HepG2 (cell line): ENCODE data around the gene ALDH18A1. TPM values are rescaled to one million over a fixed set of nuclear protein-coding genes. Genes with fewer than 3 reads are reported as not detected.

Source experiments
- EP300 ChIP-seq, 3 experiments: sonication (generic) in 1 of 3; formaldehyde crosslinking in 1 of 3; IDR thresholded peaks; 2 replicates each; pipeline versions ENCODE4 v1.5.1 to v1.6.1; 2011 to 2020; ENCODE audit warnings: low read depth in 2 of 3, low read length in 2 of 3, borderline replicate concordance in 1 of 3, improper control_type of control experiment in 1 of 3, mild to moderate bottlenecking in 1 of 3, missing genetic modification reagents in 1 of 3, moderate library complexity in 1 of 3
- FLYWCH1 ChIP-seq: sonication (generic); formaldehyde crosslinking; IDR thresholded peaks from 2 replicates; pipeline ENCODE4 v1.8.1; 2023; ENCODE audit warnings: mild to moderate bottlenecking, missing genetic modification reagents
- FOXA3 ChIP-seq: IDR thresholded peaks from 2 replicates; pipeline ENCODE4 v1.6.1; 2016; ENCODE audit warnings: missing genetic modification reagents, missing compliant biosample characterization
- IKZF5 ChIP-seq: IDR thresholded peaks from 2 replicates; pipeline ENCODE4 v1.6.1; 2018; ENCODE audit warnings: missing genetic modification reagents, mild to moderate bottlenecking, missing compliant biosample characterization
- MBD4 ChIP-seq: IDR thresholded peaks from 2 replicates; pipeline ENCODE4 v1.6.1; 2012; ENCODE audit warnings: low read length, inconsistent platforms, borderline replicate concordance
- POGZ ChIP-seq: sonication (generic); formaldehyde crosslinking; IDR thresholded peaks from 2 replicates; pipeline ENCODE4 v1.4.0; 2020; ENCODE audit warnings: mild to moderate bottlenecking, missing genetic modification reagents
- RARG ChIP-seq: sonication (generic); formaldehyde crosslinking; IDR thresholded peaks from 2 replicates; pipeline ENCODE4 v1.4.0; 2020; ENCODE audit warnings: low read depth, mild to moderate bottlenecking, missing genetic modification reagents
- RXRA ChIP-seq: sonication (generic); formaldehyde crosslinking; IDR thresholded peaks from 2 replicates; pipeline ENCODE4 v1.5.1; 2020; ENCODE audit warnings: missing genetic modification reagents
- ZNF382 ChIP-seq: sonication (generic); formaldehyde crosslinking; IDR thresholded peaks from 2 replicates; pipeline ENCODE4 v1.5.0; 2020; ENCODE audit warnings: missing genetic modification reagents, mild to moderate bottlenecking, borderline replicate concordance
- ZNF775 ChIP-seq: sonication (generic); formaldehyde crosslinking; IDR thresholded peaks from 2 replicates; pipeline ENCODE4 v1.4.0; 2020; ENCODE audit warnings: missing genetic modification reagents, mild to moderate bottlenecking, moderate library complexity, borderline replicate concordance
- polyA plus RNA-seq, 8 experiments: library from polyadenylated mRNA; depleted of rRNA in 3 of 8; stranded (reverse) in 7 of 8; unstranded in 1 of 8; fragments of >200 nt; fragmentation: Illumina TruSeq in 4 of 8; extraction: Trizol in 4 of 8; gene quantifications; 2 replicates each; pipeline versions ENCODE4 v1.2.1 to v1.2.3, GENCODE V29; 2011 to 2016; ENCODE audit warnings: low read depth in 4 of 8, missing spikeins in 1 of 8, mixed read lengths in 1 of 8; ENCODE audit not compliant: insufficient read depth in 1 of 8
- total RNA-seq, 5 experiments: library from RNA; depleted of rRNA; stranded (reverse); fragments of >200 nt; fragmentation: Illumina TruSeq; extraction: Trizol; gene quantifications; 2 replicates each; pipeline ENCODE4 v1.2.3, GENCODE V29; 2016; ENCODE audit warnings: low read depth in 1 of 5
- TF ChIP-seq, protein P1 (sequence below), 2 experiments: fragments of 450-650 bp in 1 of 2; sonication (generic) in 1 of 2; formaldehyde crosslinking in 1 of 2; IDR thresholded peaks; 2 replicates each; pipeline versions ENCODE4 v1.6.1 to v1.8.0; 2016 to 2022; ENCODE audit warnings: antibody characterized with exemption in 1 of 2, mild to moderate bottlenecking in 1 of 2, missing genetic modification reagents in 1 of 2
- TF ChIP-seq, protein P2 (sequence below): sonication (generic); formaldehyde crosslinking; IDR thresholded peaks from 2 replicates; pipeline ENCODE4 v1.4.0; 2020; ENCODE audit warnings: mild to moderate bottlenecking, missing genetic modification reagents

The ALDH18A1 gene
- total and polyA plus RNA-seq, 2 of the 13 experiments (the other 11 are each of a cell fraction or from before 2014, with no cell fraction given) = 180 to 263 TPM

- TF ChIP-seq, protein P1, sequence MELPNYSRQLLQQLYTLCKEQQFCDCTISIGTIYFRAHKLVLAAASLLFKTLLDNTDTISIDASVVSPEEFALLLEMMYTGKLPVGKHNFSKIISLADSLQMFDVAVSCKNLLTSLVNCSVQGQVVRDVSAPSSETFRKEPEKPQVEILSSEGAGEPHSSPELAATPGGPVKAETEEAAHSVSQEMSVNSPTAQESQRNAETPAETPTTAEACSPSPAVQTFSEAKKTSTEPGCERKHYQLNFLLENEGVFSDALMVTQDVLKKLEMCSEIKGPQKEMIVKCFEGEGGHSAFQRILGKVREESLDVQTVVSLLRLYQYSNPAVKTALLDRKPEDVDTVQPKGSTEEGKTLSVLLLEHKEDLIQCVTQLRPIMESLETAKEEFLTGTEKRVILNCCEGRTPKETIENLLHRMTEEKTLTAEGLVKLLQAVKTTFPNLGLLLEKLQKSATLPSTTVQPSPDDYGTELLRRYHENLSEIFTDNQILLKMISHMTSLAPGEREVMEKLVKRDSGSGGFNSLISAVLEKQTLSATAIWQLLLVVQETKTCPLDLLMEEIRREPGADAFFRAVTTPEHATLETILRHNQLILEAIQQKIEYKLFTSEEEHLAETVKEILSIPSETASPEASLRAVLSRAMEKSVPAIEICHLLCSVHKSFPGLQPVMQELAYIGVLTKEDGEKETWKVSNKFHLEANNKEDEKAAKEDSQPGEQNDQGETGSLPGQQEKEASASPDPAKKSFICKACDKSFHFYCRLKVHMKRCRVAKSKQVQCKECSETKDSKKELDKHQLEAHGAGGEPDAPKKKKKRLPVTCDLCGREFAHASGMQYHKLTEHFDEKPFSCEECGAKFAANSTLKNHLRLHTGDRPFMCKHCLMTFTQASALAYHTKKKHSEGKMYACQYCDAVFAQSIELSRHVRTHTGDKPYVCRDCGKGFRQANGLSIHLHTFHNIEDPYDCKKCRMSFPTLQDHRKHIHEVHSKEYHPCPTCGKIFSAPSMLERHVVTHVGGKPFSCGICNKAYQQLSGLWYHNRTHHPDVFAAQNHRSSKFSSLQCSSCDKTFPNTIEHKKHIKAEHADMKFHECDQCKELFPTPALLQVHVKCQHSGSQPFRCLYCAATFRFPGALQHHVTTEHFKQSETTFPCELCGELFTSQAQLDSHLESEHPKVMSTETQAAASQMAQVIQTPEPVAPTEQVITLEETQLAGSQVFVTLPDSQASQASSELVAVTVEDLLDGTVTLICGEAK (IDR thresholded peaks at IDR 0.05) = no peak
- TF ChIP-seq, protein P1 (CRISPR knock-in tag; IDR thresholded peaks at IDR 0.05) = no peak
- TF ChIP-seq ZNF775 (CRISPR knock-in tag) = no peak
- 0 out of 2 replicates have a peak, but pooled peaks have one; percentile 50 for TF ChIP-seq IKZF5 (CRISPR knock-in tag)
- peak; percentile 52; the same call in 1 of the 2 replicates for TF ChIP-seq RXRA (CRISPR knock-in tag)
- TF ChIP-seq, protein P2, sequence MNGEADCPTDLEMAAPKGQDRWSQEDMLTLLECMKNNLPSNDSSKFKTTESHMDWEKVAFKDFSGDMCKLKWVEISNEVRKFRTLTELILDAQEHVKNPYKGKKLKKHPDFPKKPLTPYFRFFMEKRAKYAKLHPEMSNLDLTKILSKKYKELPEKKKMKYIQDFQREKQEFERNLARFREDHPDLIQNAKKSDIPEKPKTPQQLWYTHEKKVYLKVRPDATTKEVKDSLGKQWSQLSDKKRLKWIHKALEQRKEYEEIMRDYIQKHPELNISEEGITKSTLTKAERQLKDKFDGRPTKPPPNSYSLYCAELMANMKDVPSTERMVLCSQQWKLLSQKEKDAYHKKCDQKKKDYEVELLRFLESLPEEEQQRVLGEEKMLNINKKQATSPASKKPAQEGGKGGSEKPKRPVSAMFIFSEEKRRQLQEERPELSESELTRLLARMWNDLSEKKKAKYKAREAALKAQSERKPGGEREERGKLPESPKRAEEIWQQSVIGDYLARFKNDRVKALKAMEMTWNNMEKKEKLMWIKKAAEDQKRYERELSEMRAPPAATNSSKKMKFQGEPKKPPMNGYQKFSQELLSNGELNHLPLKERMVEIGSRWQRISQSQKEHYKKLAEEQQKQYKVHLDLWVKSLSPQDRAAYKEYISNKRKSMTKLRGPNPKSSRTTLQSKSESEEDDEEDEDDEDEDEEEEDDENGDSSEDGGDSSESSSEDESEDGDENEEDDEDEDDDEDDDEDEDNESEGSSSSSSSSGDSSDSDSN (CRISPR knock-in tag) = peak; percentile 36; the same call in 1 of the 2 replicates
- no peak for TF ChIP-seq FLYWCH1 (CRISPR knock-in tag)
- no peak for TF ChIP-seq ZNF382 (CRISPR knock-in tag)
- TF ChIP-seq MBD4 = no peak
- TF ChIP-seq EP300 (IDR thresholded peaks at IDR 0.05; ENCODE audit: low read depth in 2 of 2, low read length in 2 of 2) = peak in 1 of 2 experiments; percentile 90; a peak in 2 of 4 replicates
- peak; percentile 55; the same call in 1 of the 2 replicates for TF ChIP-seq EP300 (CRISPR knock-in tag; IDR thresholded peaks at IDR 0.05; ENCODE audit: borderline replicate concordance)
- TF ChIP-seq RARG (CRISPR knock-in tag) = no peak
- peak; percentile 85 for TF ChIP-seq FOXA3 (CRISPR knock-in tag)
- TF ChIP-seq POGZ (CRISPR knock-in tag) = peak; percentile 94
Observed at GRCh38 chr10:95640891-95641315, 15.6 kb downstream of the ALDH18A1 start (continued).
